Activated B cell treated with CpG ODN at 0.5 μM for 24 hours (primary cell): Measurements from ENCODE around the gene MAP1B. TPM values are rescaled to one million over a fixed set of nuclear protein-coding genes. Genes with fewer than 3 reads are reported as not detected.
A peak's percentile ranks its signal among the peaks of the same experiment; 100 is the strongest.

ENCODE experiments used
- ATAC-seq: fragments of 200-7000 bp; cut with Tn5 transposase; one replicate; pipeline ENCODE4 v1.10.0; 2021; ENCODE audit warnings: low read depth, mild to moderate bottlenecking, moderate library complexity
- CTCF ChIA-PET: fragments of 350-600 bp; sonication (Branson Sonifier 250); formaldehyde crosslinking; loops from one replicate; lab custom pipeline; 2021; ENCODE audit warnings: antibody characterized with exemption; lab: Charles Lee
- POLR2A ChIA-PET: fragments of 350-600 bp; sonication (Branson Sonifier 250); formaldehyde crosslinking; loops from one replicate; lab custom pipeline; 2021; ENCODE audit warnings: antibody characterized with exemption; lab: Charles Lee
- DNase-seq: peaks from one replicate; pipeline ENCODE4 v3.0.0; 2022
- H3K27ac Mint-ChIP-seq: one replicate; pipeline ENCODE4 v1.8.0; 2020; ENCODE audit warnings: mixed read lengths
- H3K27me3 Mint-ChIP-seq: one replicate; pipeline ENCODE4 v1.8.0; 2021; ENCODE audit warnings: mixed read lengths
- H3K36me3 Mint-ChIP-seq: one replicate; pipeline ENCODE4 v1.8.0; 2021; ENCODE audit warnings: low read depth, mixed read lengths
- H3K4me1 Mint-ChIP-seq: one replicate; pipeline ENCODE4 v1.8.0; 2021; ENCODE audit warnings: mixed read lengths
- H3K4me3 Mint-ChIP-seq: one replicate; pipeline ENCODE4 v1.8.0; 2020; ENCODE audit warnings: mild to moderate bottlenecking, mixed read lengths
- H3K9me3 Mint-ChIP-seq: one replicate; pipeline ENCODE4 v1.8.0; 2020; ENCODE audit warnings: mixed read lengths
- intact Hi-C: fragments of 100-400 bp; cut with micrococcal nuclease; formaldehyde crosslinking; loops from one replicate; pipeline ENCODE4 v1.15.1; 2024
- total RNA-seq: library from RNA; stranded (reverse); gene quantifications from 2 replicates; pipeline ENCODE4 v1.2.3, GENCODE V29; 2022
- TF ChIP-seq, protein P1 (sequence below): fragments of 200-600 bp; IDR thresholded peaks from one replicate; pipeline ENCODE4 v1.8.0; 2022; ENCODE audit warnings: antibody characterized with exemption, mild to moderate bottlenecking

The MAP1B gene
- total RNA-seq, 1 donor from 2014 or later, result 0.09 TPM

DNA sequence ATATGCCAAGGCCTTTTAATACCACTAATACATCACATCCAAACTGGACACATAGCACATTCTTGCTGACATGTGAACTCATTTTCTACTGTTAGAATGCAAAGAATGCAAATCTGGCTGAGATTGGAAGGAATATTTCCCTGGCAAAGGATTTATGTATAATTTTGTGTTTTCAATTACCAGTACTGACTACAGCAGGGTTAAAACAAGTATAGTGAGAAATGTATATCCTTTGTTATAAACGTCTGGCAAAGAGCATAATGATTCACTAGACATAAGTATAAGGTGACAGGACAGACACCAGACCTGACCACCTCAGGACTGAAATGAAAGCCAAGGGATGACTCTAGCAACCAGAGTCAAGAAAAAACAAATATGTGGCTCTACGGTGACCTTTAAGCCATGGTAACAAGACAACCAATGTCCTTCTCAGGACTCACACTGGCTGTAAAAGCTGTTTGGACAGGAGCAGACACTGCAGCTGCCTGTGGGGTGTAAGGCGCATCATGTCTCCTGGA lies 117.7 kb downstream of the MAP1B start:
- CTCF ChIA-PET, result no interaction called here
- ATAC-seq, result no peak
- H3K4me3 Mint-ChIP-seq, result no peak overlapping the region

DNA sequence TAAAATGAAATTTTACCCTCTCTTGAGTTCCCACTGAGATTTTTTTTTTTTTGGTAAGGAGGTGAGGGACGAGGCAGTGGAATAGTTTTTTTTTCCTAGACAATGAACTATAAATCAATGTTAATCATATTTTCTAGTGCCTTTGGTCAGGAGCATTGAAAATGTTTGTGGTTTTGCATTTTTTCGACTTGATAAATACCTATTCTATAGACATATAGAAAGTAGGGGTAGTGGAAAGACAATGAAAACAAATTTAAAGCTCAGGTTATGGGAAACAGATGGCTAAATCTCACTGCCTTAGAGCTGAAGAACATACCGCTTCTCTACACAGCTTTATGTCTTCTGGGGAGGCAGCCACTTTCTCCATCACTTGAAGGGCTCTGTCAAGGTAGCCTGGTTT lies 118.5 kb downstream of the MAP1B start:
- Mint-ChIP-seq H3K4me1 (no peaks in the 10 kb centered on the region), H3K27ac (no peak overlapping the region), H3K27me3 (no peaks in the 10 kb centered on the region), H3K36me3 (peaks cover 88% of the 10 kb centered on the region), H3K9me3 (no peaks in the 10 kb centered on the region), H3K4me3 (no peak overlapping the region)
- TF ChIP-seq, protein P1, sequence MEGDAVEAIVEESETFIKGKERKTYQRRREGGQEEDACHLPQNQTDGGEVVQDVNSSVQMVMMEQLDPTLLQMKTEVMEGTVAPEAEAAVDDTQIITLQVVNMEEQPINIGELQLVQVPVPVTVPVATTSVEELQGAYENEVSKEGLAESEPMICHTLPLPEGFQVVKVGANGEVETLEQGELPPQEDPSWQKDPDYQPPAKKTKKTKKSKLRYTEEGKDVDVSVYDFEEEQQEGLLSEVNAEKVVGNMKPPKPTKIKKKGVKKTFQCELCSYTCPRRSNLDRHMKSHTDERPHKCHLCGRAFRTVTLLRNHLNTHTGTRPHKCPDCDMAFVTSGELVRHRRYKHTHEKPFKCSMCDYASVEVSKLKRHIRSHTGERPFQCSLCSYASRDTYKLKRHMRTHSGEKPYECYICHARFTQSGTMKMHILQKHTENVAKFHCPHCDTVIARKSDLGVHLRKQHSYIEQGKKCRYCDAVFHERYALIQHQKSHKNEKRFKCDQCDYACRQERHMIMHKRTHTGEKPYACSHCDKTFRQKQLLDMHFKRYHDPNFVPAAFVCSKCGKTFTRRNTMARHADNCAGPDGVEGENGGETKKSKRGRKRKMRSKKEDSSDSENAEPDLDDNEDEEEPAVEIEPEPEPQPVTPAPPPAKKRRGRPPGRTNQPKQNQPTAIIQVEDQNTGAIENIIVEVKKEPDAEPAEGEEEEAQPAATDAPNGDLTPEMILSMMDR, result no peak
- no peak for DNase-seq
- intact Hi-C loops, result no loop called here
- POLR2A ChIA-PET, result interaction anchor here (0.6 kb wide), 1 partner anchor 17 kb away, joined by 4 read pairs; no protein-coding TSS in a partner anchor
- no peak for ATAC-seq
- CTCF ChIA-PET, result no interaction called here

More for the DNA sequence above, 117.7 kb downstream of the MAP1B start:
- H3K27me3 Mint-ChIP-seq, result no peaks in the 10 kb centered on the region
- peaks cover 88% of the 10 kb centered on the region for H3K36me3 Mint-ChIP-seq
- H3K4me1 Mint-ChIP-seq, result no peaks in the 10 kb centered on the region
- POLR2A ChIA-PET, result no interaction called here
- H3K9me3 Mint-ChIP-seq, result no peaks in the 10 kb centered on the region
- DNase-seq, result no peak
- intact Hi-C loops, result no loop called here
- no peak overlapping the region for H3K27ac Mint-ChIP-seq
- TF ChIP-seq, protein P1, result no peak

DNA sequence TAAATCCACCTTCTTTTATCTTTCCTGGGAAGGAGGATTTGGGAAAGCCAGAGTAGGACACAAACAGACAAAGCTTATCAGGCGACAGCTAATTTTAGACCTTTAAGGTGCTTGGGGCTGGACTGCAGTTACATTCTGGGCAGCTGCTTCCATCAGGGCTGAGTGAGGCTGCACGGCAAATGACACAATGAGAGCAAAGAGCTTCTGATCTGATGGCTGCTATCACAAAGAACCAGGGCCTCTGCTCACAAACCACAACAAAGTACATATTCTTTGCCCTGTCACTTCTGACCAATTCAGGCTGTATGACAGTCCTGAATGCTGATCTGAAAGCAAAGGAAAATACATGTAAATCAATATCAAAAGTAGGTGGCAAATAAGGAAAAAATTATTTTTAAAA lies 119.7 kb downstream of the MAP1B start:
- no peaks in the 10 kb centered on the region for H3K27me3 Mint-ChIP-seq
- no peak overlapping the region for H3K4me3 Mint-ChIP-seq
- no peak for ATAC-seq
- POLR2A ChIA-PET, result no interaction called here
- TF ChIP-seq, protein P1, result no peak
- CTCF ChIA-PET, result no interaction called here
- H3K4me1 Mint-ChIP-seq, result no peaks in the 10 kb centered on the region
- H3K9me3 Mint-ChIP-seq, result no peaks in the 10 kb centered on the region
- no peak overlapping the region for H3K27ac Mint-ChIP-seq
- DNase-seq, result no peak
- intact Hi-C loops, result no loop called here
- peaks cover 87% of the 10 kb centered on the region for H3K36me3 Mint-ChIP-seq

DNA sequence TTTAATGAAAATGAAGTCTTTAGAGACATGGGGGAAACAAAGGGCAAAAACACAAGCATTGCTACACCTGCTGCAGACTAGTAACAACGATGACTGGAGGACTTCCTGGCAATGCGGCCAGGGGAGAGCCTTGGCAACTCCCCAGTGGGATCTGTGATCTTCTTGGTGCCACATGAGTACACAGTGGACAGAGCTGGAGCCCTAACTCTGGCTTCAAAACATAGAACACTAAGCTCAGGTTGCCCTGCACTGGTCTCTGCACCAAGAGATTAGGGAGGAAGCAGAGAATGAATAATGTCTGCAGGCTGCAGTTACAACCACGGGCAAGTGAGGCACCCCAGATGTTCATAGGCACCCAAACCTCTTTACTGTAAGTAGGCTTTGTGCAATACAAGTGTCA lies 121.7 kb downstream of the MAP1B start:
- no peaks in the 10 kb centered on the region for H3K27me3 Mint-ChIP-seq
- DNase-seq (no peak), ATAC-seq (no peak)
- no peak overlapping the region for H3K27ac Mint-ChIP-seq
- H3K9me3 Mint-ChIP-seq, result no peaks in the 10 kb centered on the region
- peaks cover 82% of the 10 kb centered on the region for H3K36me3 Mint-ChIP-seq
- TF ChIP-seq, protein P1, result no peak
- intact Hi-C loops, result no loop called here
- POLR2A ChIA-PET, result interaction anchor here (0.9 kb wide), 1 partner anchor 20 kb away, joined by 3 read pairs; no protein-coding TSS in a partner anchor
- peaks cover 8% of the 10 kb centered on the region for H3K4me1 Mint-ChIP-seq
- CTCF ChIA-PET, result no interaction called here
- no peak overlapping the region for H3K4me3 Mint-ChIP-seq

DNA sequence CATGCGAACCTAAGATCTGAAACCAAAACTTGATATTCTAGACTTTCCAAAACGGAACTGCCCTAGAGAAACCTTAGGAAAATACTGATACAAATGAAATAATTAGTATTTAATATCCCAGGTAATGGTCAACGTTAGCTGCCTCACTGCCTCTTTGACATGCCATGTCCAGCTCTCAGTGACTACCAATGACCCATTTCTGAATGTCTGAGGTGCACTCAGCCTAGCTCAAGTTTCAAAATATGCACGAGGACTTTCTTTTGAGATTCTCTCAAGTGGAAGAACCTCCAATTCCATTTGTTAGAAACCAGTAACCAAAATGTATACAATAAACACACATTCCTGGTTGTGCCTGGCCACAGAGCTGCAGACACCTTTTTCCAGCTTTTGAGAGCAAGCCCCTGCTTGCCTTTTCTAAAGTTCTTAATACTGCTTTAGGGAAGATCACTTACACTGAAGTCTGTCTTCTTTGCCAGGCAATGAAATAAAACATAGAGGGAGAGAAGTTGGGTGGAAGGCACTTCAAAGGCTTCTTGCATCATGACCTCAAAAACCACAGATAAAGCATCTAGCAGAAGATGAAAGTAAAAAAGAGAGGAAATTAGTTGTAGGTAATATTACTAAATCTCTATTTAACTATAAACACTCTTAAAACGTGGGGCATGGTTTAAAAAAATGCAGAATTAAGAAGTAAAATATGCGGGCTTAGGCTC lies 124.9 kb downstream of the MAP1B start:
- intact Hi-C loops, result no loop called here
- Mint-ChIP-seq H3K4me1 (peaks cover 22% of the 10 kb centered on the region), H3K27ac (peak overlapping the region; percentile 46), H3K36me3 (peaks cover 74% of the 10 kb centered on the region), H3K9me3 (no peaks in the 10 kb centered on the region), H3K27me3 (no peaks in the 10 kb centered on the region), H3K4me3 (no peak overlapping the region)
- no peak for ATAC-seq
- no peak for DNase-seq
- ChIA-PET CTCF (no interaction called here), POLR2A (interaction anchor here (0.6 kb wide), 1 partner anchor 12 kb away, joined by 3 read pairs; no protein-coding TSS in a partner anchor)
- TF ChIP-seq, protein P1, result no peak
